HCT116 (cell line): ENCODE results near the gene CASR. TPM values are rescaled to one million over a fixed set of nuclear protein-coding genes. Genes with fewer than 3 reads are reported as not detected.

Experiments
- ATAC-seq: fragments of 200-7000 bp; cut with Tn5 transposase; 2 replicates; pipeline ENCODE4 v1.9.1; 2020; ENCODE audit warnings: mild to moderate bottlenecking, moderate library complexity
- BruUV-seq: library from RNA; stranded (reverse); fragments of 400-500 nt; replicated peaks from 2 replicates; lab custom pipeline; 2021; lab: Mats Ljungman, UMichigan
- CTCF ChIA-PET: fragments of 300-600 bp; sonication (Branson Sonifier 250); formaldehyde crosslinking; loops from one replicate; lab custom pipeline; 2021; ENCODE audit warnings: antibody characterized with exemption; lab: Charles Lee
- POLR2A ChIA-PET: fragments of 300-600, 350-600 bp; sonication (Branson Sonifier 250); formaldehyde crosslinking; loops from one replicate; lab custom pipeline; 2021; ENCODE audit warnings: antibody characterized with exemption; lab: Charles Lee
- RAD21 ChIA-PET, 2 experiments: fragments of 300-600 bp; sonication (Branson Sonifier 250); formaldehyde crosslinking; loops; one replicate each; lab custom pipeline; 2023; ENCODE audit warnings: low total read pairs in 2 of 2; ENCODE audit not compliant: uncharacterized antibody in 2 of 2, unreplicated experiment in 2 of 2, low non-redundant PET in 1 of 2; lab: Charles Lee
- DNase-seq: peaks from one replicate; pipeline ENCODE4 v3.0.0-alpha.2; 2010; ENCODE audit warnings: low read depth, low spot score
- H2AFZ ChIP-seq: fragments of 200-600 bp; shearing (Covaris generic), sonication (generic); 2 replicates; pipeline ENCODE4 v1.6.1; 2017; ENCODE audit warnings: low read depth, mixed run types, mixed read lengths, antibody characterized with exemption, low read length; ENCODE audit not compliant: poor library complexity, severe bottlenecking
- H3K27ac ChIP-seq: 2 replicates; pipeline ENCODE4 v1.5.1; 2012; ENCODE audit warnings: low read depth, low read length
- H3K27me3 ChIP-seq: fragments of 200-600 bp; sonication (generic); 2 replicates; pipeline ENCODE4 v1.6.1; 2016; ENCODE audit warnings: mixed run types, low read length, mixed read lengths; ENCODE audit not compliant: insufficient read depth
- H3K36me3 ChIP-seq, 2 experiments: fragments of 200-500 bp in 1 of 2; fragments of 200-600 bp in 1 of 2; sonication (Bioruptor generic) in 1 of 2; sonication (generic) in 1 of 2; 2 replicates each; pipeline versions ENCODE4 v1.5.1 to v1.6.1; 2014 to 2016; ENCODE audit warnings: low read length in 2 of 2, inconsistent platforms in 1 of 2, mixed read lengths in 1 of 2, mixed run types in 1 of 2; ENCODE audit not compliant: insufficient read depth in 2 of 2, control insufficient read depth in 1 of 2
- H3K4me1 ChIP-seq, 2 experiments: fragments of 200-600 bp in 1 of 2; sonication (generic) in 1 of 2; 2 replicates each; pipeline versions ENCODE4 v1.5.1 to v1.6.1; 2012 to 2017; ENCODE audit warnings: low read length in 2 of 2, inconsistent platforms in 1 of 2, mild to moderate bottlenecking in 1 of 2, mixed read lengths in 1 of 2, mixed run types in 1 of 2, moderate library complexity in 1 of 2; ENCODE audit not compliant: insufficient read depth in 2 of 2, control insufficient read depth in 1 of 2
- H3K4me2 ChIP-seq: fragments of 200-600 bp; sonication (generic); 2 replicates; pipeline ENCODE4 v1.6.1; 2017; ENCODE audit warnings: mixed run types, low read length, mixed read lengths
- H3K4me3 ChIP-seq, 2 experiments: fragments of 200-600 bp in 1 of 2; sonication (generic) in 1 of 2; replicated peaks in 1 of 2; 2 replicates each; pipeline ENCODE4 v1.5.1; 2011 to 2016; ENCODE audit warnings: low read length in 2 of 2, control low read depth in 1 of 2, low read depth in 1 of 2, mild to moderate bottlenecking in 1 of 2, mixed read lengths in 1 of 2, mixed run types in 1 of 2
- H3K79me2 ChIP-seq: fragments of 200-600 bp; sonication (generic); 2 replicates; pipeline ENCODE4 v1.6.1; 2017; ENCODE audit warnings: mild to moderate bottlenecking, mixed run types, low read length, moderate library complexity, mixed read lengths; ENCODE audit not compliant: insufficient read depth
- H3K9ac ChIP-seq: fragments of 200-600 bp; sonication (generic); 2 replicates; pipeline ENCODE4 v1.6.1; 2016; ENCODE audit warnings: low read length, mixed read lengths
- H3K9me2 ChIP-seq: fragments of 200-600 bp; sonication (generic), shearing (Covaris generic); 2 replicates; pipeline ENCODE4 v1.6.1; 2017; ENCODE audit warnings: mixed run types, mild to moderate bottlenecking, moderate library complexity; ENCODE audit not compliant: insufficient read depth
- H3K9me3 ChIP-seq, 2 experiments: fragments of 200-500 bp in 1 of 2; fragments of 200-600 bp in 1 of 2; sonication (Bioruptor generic) in 1 of 2; sonication (generic) in 1 of 2; 2 replicates each; pipeline ENCODE4 v1.6.1; 2014 to 2017; ENCODE audit warnings: low read length in 2 of 2, mixed read lengths in 2 of 2, inconsistent platforms in 1 of 2, low read depth in 1 of 2, mild to moderate bottlenecking in 1 of 2, mixed run types in 1 of 2, moderate library complexity in 1 of 2; ENCODE audit not compliant: control insufficient read depth in 1 of 2, insufficient read depth in 1 of 2
- H4K20me1 ChIP-seq: fragments of 200-600 bp; sonication (generic), shearing (Covaris generic); 2 replicates; pipeline ENCODE4 v1.6.1; 2017; ENCODE audit warnings: mixed run types, mild to moderate bottlenecking, moderate library complexity; ENCODE audit not compliant: insufficient read depth
- CBX3 ChIP-seq: IDR thresholded peaks from 2 replicates; pipeline ENCODE4 v1.6.1; 2012; ENCODE audit warnings: low read depth
- CTCF ChIP-seq, 3 experiments: fragments of 200-600 bp in 1 of 3; sonication (generic) in 1 of 3; IDR thresholded peaks in 2 of 3; conservative IDR thresholded peaks in 1 of 3; 2 replicates each; pipeline ENCODE4 v1.5.1; 2012 to 2017; ENCODE audit warnings: low read depth in 2 of 3, low read length in 2 of 3, antibody characterized with exemption in 1 of 3, borderline replicate concordance in 1 of 3, control low read depth in 1 of 3, mild to moderate bottlenecking in 1 of 3, mixed read lengths in 1 of 3, mixed run types in 1 of 3, moderate library complexity in 1 of 3; ENCODE audit not compliant: insufficient read depth in 1 of 3
- EGR1 ChIP-seq: IDR thresholded peaks from 2 replicates; pipeline ENCODE4 v1.6.1; 2012; ENCODE audit warnings: low read depth
- ELF1 ChIP-seq: IDR thresholded peaks from 2 replicates; pipeline ENCODE4 v1.6.1; 2012; ENCODE audit warnings: low read depth, borderline replicate concordance
- EZH2 ChIP-seq: fragments of 200-600 bp; sonication (generic); IDR thresholded peaks from 2 replicates; pipeline ENCODE4 v1.6.1; 2017; ENCODE audit warnings: antibody characterized with exemption, mixed run types
- JUND ChIP-seq: IDR thresholded peaks from 2 replicates; pipeline ENCODE4 v1.6.1; 2012
- POLR2A ChIP-seq: IDR thresholded peaks from 2 replicates; pipeline ENCODE4 v1.7.0; 2011; ENCODE audit warnings: borderline replicate concordance; ENCODE audit not compliant: insufficient read depth, insufficient read length; ENCODE audit errors: extremely low read depth
- POLR2AphosphoS5 ChIP-seq: IDR thresholded peaks from 2 replicates; pipeline ENCODE4 v1.6.1; 2011; ENCODE audit warnings: mild to moderate bottlenecking, low read depth, low read length, moderate library complexity
- REST ChIP-seq: IDR thresholded peaks from 2 replicates; pipeline ENCODE4 v1.6.1; 2012; ENCODE audit warnings: low read depth
- SIN3A ChIP-seq: IDR thresholded peaks from 2 replicates; pipeline ENCODE4 v1.6.1; 2012; ENCODE audit warnings: low read depth
- SP1 ChIP-seq: IDR thresholded peaks from 2 replicates; pipeline ENCODE4 v1.6.1; 2012; ENCODE audit warnings: low read depth
- YY1 ChIP-seq: IDR thresholded peaks from 2 replicates; pipeline ENCODE4 v1.6.1; 2011; ENCODE audit warnings: low read length, low read depth, moderate library complexity, mild to moderate bottlenecking; ENCODE audit not compliant: insufficient replicate concordance; ENCODE audit errors: extremely low read depth
- ZFX ChIP-seq: fragments of 450-650 bp; IDR thresholded peaks from 2 replicates; pipeline ENCODE4 v1.6.1; 2017
- ZNF274 ChIP-seq: fragments of 200-500 bp; sonication (Bioruptor generic); IDR thresholded peaks from 2 replicates; pipeline ENCODE4 v1.6.1; 2014; ENCODE audit warnings: mild to moderate bottlenecking, low read depth, low read length, inconsistent platforms
- intact Hi-C: fragments of 100-400 bp; cut with micrococcal nuclease; formaldehyde crosslinking; loops from 2 replicates; pipeline ENCODE4 v1.10.0; 2022
- total RNA-seq: library from RNA; stranded (reverse); gene quantifications from one replicate; pipeline ENCODE4 v1.2.1, GENCODE V29; 2021; ENCODE audit not compliant: unreplicated experiment
- TF ChIP-seq, protein P1 (sequence below): IDR thresholded peaks from 2 replicates; pipeline ENCODE4 v1.6.1; 2011; ENCODE audit warnings: mild to moderate bottlenecking, low read length, moderate library complexity; ENCODE audit not compliant: insufficient replicate concordance; ENCODE audit errors: extremely low read depth

The CASR gene
- total RNA-seq, 1 experiment from 2014 or later = not detected

- TF ChIP-seq POLR2A (no peak), ZFX (no peak), SIN3A (no peak), EZH2 (no peak), CBX3 (no peak), SP1 (no peak), ELF1 (no peak), POLR2AphosphoS5 (no peak), ZNF274 (no peak), JUND (no peak), EGR1 (no peak), REST (no peak), YY1 (no peak), CTCF (IDR thresholded peaks at IDR 0.05 in 2 of 3, conservative IDR thresholded peaks at IDR 0.05 in 1 of 3; ENCODE audit: borderline replicate concordance in 1 of 3, insufficient read depth in 1 of 3, low read depth in 2 of 3, low read length in 2 of 3) (no peak)
- TF ChIP-seq, protein P1, sequence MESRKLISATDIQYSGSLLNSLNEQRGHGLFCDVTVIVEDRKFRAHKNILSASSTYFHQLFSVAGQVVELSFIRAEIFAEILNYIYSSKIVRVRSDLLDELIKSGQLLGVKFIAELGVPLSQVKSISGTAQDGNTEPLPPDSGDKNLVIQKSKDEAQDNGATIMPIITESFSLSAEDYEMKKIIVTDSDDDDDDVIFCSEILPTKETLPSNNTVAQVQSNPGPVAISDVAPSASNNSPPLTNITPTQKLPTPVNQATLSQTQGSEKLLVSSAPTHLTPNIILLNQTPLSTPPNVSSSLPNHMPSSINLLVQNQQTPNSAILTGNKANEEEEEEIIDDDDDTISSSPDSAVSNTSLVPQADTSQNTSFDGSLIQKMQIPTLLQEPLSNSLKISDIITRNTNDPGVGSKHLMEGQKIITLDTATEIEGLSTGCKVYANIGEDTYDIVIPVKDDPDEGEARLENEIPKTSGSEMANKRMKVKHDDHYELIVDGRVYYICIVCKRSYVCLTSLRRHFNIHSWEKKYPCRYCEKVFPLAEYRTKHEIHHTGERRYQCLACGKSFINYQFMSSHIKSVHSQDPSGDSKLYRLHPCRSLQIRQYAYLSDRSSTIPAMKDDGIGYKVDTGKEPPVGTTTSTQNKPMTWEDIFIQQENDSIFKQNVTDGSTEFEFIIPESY = no peak
- TF ChIP-seq, all 23 proteins: peak for 0
- no peak overlapping the region for H3K27ac ChIP-seq
- H2AFZ ChIP-seq = no peak overlapping the region
- no peak overlapping the region for H3K9ac ChIP-seq
- H3K9me2 ChIP-seq = no peaks in the 10 kb centered on the region
- ChIA-PET RAD21 (no interaction called here), CTCF (no interaction called here), POLR2A (no interaction called here)
- H3K4me3 ChIP-seq = no peak overlapping the region
- no peaks in the 10 kb centered on the region for H3K4me1 ChIP-seq
- BruUV-seq = no TSS peak
- H4K20me1 ChIP-seq = no peaks in the 10 kb centered on the region
- no peak overlapping the region for H3K4me2 ChIP-seq
- H3K27me3 ChIP-seq = peaks cover 17% of the 10 kb centered on the region
- no peaks in the 10 kb centered on the region for H3K36me3 ChIP-seq
- ATAC-seq (no peak), DNase-seq (no peak)
- intact Hi-C loops = no loop called here
- H3K9me3 ChIP-seq = no peaks in the 10 kb centered on the region
- H3K79me2 ChIP-seq = no peaks in the 10 kb centered on the region
Observed at GRCh38 chr3:122183893-122184590, 574 bp downstream of the CASR start.
